Measurements from ENCODE around the gene SIK1.

GRCh38 chr21:43365611-43366426 is 61.1 kb downstream of the SIK1 start:
- TF ChIP-seq CTCF (optimal IDR thresholded peaks at IDR 0.05 in 1 of 3, IDR thresholded peaks at IDR 0.05 in 1 of 3, conservative IDR thresholded peaks at IDR 0.05 in 1 of 3; ENCODE audit: extremely low read depth in 1 of 3, insufficient read depth in 2 of 3, low read length in 3 of 3) (no peak), EZH2 (IDR thresholded peaks at IDR 0.05; ENCODE audit: low read length) (no peak)
